NT2/D1 (cell line): ENCODE results near the gene ADGRD1.

Experiments
- YY1 ChIP-seq: IDR thresholded peaks from 2 replicates; pipeline ENCODE4 v1.6.1; 2011; ENCODE audit not compliant: insufficient read length, insufficient read depth
- ZNF274 ChIP-seq: IDR thresholded peaks from 2 replicates; pipeline ENCODE4 v1.6.1; 2011; ENCODE audit warnings: mild to moderate bottlenecking, low read depth, low read length

DNA sequence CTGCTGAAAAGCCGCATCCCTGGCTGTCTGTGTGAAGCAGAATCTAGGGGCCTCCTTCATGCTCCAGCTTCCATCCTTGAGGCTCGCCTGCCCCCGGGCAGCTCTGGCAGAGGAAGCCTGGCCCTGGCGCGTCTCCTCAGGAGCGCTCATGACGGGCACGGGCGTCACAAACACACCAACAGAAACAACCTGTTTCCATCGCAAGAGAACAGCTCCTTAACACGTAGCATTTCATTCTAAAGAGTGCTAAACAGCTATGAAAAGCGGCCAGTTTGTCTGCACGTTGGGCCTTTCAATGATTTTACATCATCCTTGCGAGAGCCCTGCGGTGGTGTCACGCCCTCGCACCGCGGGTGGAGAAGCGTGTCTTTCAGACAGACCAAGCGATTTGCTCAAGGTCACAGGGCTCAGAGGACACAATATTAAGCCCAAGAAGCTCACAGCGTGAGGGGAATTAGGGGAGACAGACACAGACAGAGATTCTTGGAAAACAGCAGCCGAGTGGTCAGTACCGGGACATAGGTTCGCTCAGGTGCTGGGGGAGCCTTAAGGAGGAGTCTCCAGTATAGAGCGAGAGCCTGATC is 4.9 kb downstream of the ADGRD1 start:
- no peak for TF ChIP-seq YY1
- no peak for TF ChIP-seq ZNF274
